ENCODE measurements around the gene PRMT9. TPM values are rescaled to one million over a fixed set of nuclear protein-coding genes. Genes with fewer than 3 reads are reported as not detected.

The PRMT9 gene
- 16.7 TPM for total RNA-seq

DNA sequence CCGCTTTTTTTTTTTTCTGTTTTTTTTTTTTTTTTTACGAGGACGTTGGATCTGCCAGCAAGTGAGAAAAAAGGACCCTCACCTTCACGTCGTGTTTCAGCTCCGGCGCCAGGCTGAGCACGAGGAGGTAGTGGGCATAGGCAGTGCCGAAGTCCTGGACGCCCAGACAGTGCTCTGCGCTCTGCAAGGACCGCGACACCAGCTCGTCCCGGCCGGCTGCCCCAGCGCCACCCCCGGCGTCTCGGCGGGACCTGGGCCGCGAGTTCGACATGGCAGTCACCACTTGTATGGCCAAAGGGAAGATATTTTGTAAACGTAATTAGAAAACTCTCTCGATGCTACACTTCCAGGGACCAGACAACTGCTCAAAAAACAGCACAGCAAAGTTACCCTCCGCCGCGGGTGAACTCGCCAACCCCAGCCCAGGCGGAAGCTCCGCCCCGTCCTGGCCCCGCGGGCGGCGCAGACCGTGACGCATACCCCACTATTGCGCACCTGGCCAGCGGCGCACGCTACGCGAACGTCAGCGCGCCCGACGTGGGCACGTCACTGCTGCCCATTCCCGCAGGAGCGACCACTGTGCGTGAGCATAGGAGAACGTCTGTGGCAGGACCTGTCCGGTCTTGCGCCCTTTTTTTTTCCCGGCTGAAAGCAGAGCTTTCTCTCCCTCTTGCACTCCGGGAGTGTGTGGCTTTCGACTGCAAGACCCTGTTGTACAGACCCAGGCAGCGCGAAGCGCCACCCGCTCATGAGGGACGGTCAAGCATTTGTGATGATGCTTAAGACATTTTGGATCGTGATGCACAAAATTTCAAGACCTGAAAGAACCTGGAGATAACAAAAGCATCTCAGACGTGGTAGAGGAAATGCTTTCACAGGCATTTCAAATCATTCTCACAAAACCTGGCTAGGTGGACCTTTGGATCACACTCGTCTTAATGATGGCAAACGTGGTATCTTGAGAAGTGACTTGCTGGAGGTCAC, at the start of gene PRMT9:
PRMT9 (minus strand) TSS at position 447 of the 984 bp plus-strand sequence; CDS start at position 271, 176 bp downstream.
- peak; percentile 84 for DNase-seq

DNA sequence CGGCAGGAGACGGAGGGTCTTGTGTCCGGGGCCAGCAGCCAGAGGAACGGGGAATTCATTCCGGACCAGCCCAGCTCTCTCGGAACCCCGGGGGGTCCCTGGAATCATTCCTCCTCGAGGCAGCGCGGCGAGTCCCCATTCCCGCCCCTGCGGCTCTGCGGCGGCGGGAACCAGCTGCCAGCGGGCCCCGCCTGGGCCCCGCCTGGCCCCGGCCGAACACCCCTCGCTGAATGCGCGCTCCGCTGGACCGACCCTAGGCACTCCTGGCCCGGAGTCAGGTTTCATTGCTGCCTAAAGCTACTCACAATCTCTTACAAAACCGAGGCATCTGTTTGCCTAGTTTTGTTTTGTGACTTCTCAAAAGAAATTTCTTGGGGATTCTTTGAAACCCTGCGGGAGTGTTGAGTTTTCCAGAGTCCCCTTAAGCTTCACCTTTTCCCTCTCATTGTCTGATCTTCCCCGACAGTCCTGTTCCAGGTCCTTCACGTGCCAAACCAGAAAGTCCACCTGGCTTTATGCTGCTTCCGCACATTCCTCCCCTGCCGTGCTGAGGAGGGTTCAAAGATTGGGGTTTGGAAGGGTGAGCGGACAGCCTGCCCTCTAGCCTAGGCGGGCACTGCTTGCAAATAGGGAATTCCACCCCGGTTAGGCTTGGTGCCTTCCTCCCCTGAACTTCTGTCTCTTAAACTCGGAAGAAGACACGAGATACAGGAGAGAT, 48.7 kb upstream of the PRMT9 start:
- DNase-seq, result no peak

DNA sequence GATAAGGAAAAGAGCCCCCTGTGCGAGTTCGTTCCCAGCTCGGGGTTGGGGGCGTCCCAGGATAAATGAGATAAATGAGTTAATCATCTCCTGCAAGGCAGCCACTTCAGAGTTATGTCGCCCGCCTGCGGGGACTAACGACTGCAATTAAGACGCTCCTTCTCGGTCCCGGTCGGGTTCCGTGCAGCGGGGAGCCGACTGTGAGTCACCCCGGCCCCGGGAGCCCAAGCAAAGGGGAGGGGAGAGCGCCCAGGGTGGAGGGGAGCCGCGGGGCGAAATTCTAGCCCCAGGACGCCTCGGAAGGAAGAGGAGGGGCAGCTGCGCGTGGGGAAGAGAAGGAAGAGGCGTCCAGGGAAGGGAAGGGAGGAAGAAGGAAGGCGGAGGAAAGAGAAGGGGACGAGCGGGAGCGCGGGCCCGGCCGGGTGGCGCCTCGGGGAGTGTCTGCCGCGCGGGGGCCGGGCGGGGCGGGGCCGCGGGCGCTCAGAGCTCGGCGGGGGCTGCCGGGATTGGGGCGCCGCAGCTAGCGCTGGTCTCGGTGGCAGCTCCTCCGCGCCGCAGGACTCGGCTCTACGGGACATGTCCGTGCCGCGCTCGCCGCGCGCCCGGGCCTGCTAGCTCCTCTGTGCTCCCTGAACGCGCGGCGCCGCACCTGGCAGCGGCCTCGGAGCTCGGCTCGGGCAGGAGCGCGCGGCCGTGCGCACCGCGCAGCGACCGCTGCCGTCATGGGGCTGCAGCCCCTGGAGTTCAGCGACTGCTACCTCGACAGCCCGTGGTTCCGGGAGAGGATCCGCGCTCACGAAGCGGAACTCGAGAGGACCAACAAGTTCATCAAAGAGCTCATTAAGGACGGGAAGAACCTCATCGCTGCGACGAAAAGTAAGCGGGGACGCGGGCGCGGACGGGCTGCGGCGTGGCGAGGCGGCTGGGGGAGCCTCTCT, 47.9 kb upstream of the PRMT9 start, which contains the start of gene ARHGAP10:
ARHGAP10 (plus strand) TSS at position 509 of the 938 bp plus-strand sequence; CDS start at position 723, 214 bp downstream.
- peak; percentile 55 for DNase-seq

DNA sequence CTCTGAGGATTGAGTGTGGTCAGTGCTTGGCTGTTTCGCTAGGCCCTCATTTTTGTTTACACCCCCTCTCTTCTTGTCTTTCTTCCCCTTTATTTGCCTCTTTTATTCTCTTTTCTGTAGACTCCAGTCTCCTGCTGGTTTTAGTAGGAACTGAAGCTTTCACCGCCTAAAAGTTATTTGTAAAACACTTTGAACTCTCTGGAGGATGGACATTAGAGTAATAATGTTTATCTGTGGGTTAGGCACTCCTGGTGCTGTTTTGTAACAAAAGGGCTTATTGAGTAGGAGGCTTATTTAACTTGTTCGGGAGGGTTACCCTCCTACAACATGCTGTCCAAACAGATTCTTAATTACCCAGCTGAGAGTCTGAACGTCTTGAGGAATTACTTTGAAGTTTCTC, 46.4 kb upstream of the PRMT9 start:
- no peak for DNase-seq

DNA sequence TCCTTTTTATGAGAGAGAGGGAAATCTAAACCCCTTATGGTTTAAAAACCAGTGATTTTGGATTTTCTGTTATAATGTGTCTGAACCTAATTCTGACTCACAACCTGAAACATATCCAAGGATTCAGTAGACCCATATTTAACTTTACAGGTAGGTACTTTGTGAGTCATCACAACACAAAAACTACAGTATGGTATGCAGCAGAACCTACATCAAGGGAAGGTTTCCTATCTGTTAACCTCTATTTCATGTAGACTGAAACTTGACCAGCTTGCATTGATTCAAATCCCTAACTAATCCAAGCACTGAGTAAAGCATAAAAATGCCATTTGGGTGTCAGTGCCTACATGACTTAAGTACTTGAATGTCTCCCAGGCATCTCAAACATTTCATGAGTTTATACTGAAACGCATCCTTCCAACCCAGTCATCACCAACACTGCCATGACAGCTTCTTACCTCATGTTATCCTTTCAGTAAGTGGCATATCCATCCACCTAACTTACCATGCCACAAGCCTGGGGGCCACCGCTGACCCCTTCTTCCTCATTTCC, 43.6 kb upstream of the PRMT9 start:
- DNase-seq, result no peak

DNA sequence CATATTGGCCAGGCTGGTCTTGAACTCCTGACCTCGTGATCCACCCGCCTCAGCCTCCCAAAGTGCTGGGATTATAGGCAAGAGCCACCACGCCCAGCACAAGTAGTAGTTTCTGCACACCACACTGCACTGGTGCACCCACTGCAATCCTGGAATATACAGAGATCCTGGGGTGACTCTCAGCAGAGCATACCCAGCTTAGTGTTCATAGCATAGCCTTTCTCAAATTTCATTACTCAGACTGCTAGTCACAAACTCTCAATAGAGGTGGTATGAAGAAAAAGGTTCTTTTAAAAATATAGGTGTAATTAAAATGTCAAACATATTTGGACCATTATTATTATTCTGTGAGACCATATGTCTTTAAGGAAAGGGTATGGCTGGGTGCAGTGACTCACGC, 41.7 kb upstream of the PRMT9 start:
- no peak for DNase-seq

DNA sequence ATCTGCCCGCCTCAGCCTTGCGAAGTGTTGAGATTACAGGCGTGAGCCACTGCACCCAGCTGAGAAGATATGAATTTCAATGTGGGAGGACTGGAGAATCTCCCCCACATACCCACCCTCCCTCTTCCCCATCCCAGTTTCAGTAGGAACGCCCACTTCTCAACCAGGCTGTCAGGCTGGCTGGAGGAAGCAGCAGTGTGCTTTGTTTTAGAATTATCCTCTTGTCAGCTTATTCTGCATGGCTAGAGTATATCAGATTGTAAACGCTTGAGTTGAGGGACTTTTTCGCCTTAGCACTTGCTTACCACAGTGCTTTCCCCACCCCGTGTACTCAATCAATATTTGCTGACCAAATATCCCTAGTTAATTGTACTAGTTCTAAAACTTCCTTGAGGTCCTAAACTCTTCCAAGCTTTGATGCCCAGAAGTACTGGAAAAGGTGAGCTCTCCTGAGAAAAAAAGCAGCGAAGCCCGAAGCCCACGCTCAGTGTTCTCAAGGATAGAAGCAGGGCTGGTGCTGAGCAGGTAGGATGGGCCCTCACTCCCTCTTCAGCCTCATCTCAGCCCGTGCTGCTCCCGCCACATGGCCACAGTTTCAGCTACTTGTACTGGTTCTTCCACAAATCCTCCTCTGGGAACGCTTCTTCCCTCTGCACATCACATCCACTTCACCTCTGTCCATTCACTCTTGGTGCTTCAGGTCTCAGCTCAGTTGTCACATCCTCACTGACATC, 40.7 kb upstream of the PRMT9 start:
- no peak for DNase-seq

DNA sequence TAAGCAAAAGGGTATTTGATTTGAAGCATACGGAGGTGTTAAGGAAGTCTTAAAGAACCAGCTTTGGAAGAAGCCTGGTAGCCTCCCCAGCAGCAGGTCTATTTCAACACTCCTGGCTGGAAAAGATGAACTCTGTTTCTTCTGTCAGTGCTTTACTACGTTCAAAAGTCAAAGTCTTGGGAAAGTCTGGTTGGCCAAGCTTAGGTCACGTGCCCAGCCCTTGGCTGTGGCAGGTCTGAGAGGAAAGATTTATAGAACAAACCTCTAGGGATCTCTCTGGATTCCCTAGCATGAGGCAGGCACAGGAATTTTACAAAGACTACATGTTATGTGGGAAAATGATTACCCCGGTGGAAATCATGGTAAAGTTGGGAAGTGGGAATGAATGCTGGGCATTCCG, 39.4 kb upstream of the PRMT9 start:
- DNase-seq, result no peak

DNA sequence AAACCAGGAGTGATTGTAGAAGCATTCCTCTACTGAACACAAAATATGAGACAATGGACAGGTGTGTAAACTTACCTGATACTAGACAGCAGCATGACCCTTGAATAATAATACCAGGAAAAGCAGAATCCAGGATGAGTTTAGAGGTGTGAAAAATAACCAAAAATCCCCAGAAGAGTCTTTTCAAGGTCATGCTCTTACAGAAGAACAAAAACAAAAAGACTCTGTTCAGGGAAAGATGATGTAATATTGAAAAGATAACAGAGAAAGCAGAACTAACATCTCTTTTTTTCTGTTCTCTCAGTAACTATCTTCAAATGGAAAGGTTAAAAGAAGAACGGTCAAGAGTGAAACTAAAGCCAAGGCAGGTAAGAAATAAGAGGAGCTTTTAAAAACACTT, 33.9 kb upstream of the PRMT9 start:
- no peak for DNase-seq

DNA sequence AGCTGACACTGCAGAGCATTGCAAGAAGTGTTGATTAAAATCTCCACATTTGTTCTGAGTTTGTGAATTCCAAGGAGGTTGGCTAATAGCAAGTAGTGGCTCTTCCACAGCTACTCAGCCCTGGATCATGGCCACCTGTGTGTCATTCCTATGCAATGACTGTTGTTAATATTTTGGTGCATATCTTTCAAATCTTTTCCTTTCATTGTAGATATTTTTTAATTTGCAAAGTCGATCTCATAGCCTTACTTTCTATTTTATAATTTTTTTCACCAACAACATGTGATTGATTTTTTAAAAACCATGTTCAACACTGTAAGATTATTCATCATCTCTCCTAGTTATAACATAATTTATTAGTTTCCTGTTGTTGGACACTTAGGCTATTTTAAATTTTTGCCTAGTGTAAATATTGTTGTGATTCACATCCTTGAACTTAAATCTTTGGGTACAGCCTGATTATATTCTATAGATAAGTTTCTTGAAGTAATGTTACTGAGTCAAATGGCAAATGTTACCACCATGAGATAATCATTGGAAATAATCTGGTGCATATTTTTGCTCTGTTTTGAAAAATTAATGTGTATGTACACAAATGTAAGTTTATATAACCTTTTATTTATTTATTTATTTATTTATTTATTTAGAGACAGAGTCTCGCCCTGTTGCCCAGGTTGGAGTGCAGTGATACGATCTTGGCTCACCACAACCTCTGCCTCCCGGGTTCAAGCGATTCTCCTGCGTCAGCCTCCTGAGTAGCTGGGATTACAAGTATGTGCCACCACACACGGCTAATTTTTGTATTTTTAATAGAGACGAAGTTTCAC, 30.8 kb upstream of the PRMT9 start:
- DNase-seq, result no peak

DNA sequence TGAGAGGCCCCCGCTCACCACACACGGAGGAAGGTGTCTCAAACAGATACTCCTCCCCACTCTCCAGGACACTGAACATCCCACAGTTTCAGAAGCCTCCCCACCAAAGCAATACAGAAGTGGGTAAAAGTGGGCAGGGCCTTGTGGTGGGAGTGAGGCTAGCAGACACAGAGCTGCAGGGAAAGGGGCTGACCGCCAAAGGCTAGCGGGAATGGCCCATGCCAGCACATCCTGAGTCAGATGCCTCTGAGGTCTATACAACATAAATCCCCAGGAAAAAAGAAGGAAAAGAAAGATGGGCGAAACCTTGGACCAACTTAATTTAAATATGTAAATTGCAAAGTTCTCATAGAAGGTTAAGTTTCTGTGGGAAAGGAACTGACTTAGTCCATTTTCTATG, 26.0 kb upstream of the PRMT9 start:
- DNase-seq, result no peak

DNA sequence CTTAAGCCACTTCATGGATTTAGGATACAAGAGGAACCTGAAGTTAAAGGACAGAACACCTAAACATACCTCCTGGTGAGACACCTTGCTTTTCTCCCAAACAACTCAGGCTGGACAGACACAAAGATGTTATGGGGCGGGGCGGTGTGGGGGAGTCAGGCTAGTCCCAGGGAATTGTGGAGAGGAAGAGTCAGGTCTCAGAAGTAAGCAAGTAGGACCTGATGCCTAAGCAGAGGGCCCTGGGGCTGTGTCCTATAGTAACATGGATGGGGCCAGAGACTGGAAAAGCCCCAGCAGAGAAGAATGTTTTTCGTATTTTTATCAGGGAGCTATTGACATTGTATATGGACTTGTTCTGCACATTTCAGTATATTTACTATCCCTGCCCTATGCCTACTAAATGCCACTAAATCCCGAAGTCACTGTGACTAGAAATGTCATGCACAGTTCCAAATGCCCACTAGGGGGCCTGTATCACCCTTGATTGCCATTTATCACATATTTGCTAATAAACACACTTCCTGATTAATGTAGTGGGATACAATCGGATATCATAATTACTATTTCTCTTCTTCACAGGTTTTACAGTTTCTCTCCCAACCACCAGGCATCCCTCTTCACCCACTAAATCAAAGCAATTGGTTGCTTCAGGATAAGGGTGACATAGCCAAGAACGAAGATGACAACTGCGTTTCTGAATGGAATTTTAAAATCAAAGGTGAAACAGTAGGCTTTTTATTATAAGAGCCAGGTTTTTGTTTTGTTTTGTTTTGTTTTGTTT, 24.1 kb upstream of the PRMT9 start:
- no peak for DNase-seq

DNA sequence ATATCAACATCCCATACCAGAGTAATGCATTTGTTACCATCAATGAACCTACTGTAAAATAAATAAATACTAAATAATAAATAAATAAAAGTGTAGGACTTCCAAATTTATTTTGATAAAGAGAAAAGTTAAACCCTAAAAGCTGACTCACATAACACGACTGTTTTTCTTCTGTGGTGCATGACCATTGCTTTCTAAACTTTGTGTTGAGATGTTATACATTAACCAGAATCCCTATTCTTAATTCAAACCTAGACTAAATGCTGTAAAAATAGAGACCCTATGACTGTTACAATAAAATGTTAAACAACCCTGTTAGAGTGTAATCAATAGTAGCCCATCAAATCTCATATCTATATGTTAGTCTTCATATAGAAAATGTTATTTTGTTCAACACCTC, 20.9 kb upstream of the PRMT9 start:
- no peak for DNase-seq

DNA sequence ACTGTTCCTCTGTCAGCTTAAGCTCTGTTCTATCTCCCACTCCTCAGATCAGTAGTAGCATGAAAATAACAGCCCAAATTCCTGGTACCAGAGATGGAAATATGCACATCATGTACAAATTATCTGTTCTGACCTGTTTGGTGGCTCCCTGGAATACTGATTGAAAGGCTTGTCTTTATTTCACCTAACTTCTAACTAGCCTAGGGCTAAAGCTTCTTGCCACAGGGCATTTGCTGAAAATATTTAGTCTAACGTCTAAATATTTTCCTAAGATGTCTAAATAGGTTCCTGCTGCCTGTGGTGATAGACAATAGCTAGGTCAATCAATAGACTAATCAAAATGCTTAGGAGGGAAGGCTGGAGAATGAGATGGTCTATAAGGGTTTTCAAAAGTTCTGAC, 12.9 kb upstream of the PRMT9 start:
- no peak for DNase-seq

DNA sequence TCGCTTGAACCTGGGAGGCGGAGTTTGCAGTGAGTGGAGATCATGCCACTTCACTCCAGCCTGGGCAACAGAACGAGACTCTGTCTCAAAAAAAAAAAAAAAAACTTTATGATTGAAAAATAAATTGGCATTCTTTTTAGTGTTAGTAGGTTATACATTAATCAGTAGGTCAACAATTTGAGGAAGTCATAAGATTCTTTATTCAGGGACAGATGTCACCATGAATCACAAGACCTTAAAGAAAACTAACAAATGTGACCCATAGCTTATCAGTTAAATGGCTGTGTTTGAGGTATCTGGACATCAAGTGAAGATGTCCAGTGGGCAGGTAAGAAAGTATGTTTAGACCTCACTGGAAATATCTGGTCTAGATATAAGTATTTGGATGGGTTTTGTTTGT, 9.3 kb upstream of the PRMT9 start:
- no peak for DNase-seq

DNA sequence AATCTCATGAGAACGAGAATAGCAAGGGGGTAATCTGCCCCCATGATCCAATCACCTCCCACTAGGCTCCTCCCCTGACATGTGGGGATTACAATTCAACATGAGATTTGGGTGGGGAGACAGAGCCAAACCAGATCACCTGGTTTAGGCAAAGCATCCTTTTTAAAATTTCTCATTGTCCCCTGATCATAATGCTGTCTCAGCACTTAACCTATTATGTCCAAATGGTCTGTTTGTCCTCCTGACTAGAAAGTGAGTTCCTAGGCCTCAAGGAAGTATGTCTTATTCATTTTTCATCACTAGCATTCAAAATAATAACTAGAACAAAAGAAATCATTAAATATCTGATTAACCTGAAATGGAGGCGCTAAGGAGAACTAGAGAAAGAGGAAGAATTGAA, 7.9 kb upstream of the PRMT9 start:
- DNase-seq, result no peak

DNA sequence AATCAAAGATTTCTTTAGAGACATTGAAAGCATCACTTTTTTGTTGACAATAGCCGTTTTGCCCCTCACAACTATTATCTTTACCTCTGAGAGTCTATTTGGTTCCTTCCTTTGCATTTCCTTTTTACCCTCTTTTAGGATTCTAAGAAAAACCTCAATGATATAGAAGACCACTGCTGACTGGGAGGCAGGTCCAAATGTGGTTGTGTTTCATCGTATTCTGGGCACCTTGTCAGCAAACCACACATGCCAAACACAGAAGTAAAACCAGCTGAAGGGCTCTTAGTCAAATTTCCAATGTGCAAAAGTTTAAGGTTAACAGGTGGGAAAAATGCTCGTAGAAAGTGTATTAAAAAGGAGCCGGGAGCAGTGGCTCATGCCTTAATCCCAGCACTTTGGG, 5.1 kb upstream of the PRMT9 start:
- DNase-seq, result no peak

DNA sequence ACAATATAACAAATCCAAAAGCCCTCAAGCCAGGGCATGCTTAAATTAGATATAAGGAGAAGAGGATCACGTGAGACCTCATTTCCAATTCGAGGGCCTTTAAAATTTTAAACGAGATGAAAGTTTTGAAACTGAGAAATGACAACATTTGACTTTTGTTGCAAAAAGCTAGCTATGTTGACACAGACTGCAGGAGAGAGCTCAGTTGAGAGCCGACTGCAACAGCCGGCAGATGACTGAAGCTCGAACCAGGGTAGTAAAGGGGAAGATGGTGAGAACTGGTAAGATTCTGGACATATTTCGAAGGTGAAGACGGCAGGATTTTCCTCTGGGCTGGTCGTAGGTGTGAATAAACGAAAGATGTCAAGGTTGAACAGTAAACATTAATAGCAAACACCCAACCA, 773 bp downstream of the PRMT9 start:
- no peak for DNase-seq

DNA sequence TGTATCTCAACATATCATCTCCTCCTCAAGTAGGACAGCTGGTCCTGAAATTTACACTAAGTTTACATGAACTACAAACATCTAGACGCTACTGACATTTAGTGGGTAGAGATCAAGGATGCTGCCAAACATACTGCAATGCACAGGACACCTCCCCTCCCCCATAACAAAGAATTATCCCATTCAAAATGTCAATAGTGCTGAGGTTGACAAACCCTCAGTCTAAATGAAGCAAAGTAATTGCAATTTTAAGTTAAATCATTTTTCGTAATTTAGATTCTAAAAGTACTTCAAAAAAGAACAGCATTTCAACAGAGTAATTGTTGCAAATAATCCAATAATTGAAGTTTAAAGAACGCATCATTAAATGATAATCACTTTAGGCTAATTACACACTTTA, 1.2 kb downstream of the PRMT9 start:
- no peak for DNase-seq

Data from occipital lobe (tissue), 2 donors.